Osteocyte (in vitro differentiated cells): ENCODE measurements around the gene TUBA1A. TPM values are rescaled to one million over a fixed set of nuclear protein-coding genes. Genes with fewer than 3 reads are reported as not detected.

ENCODE experiments used
- DNase-seq: peaks from one replicate; pipeline ENCODE4 v3.0.0; 2021; ENCODE audit warnings: mixed read lengths; ENCODE audit not compliant: unreplicated experiment; ENCODE audit errors: extremely low spot score
- H3K27ac Mint-ChIP-seq: one replicate; pipeline ENCODE4 v1.8.0; 2021; ENCODE audit warnings: mild to moderate bottlenecking, mixed read lengths; ENCODE audit not compliant: unreplicated experiment
- H3K27me3 Mint-ChIP-seq: one replicate; pipeline ENCODE4 v1.8.0; 2021; ENCODE audit warnings: mixed read lengths; ENCODE audit not compliant: unreplicated experiment
- H3K36me3 Mint-ChIP-seq: one replicate; pipeline ENCODE4 v1.8.0; 2021; ENCODE audit warnings: mixed read lengths; ENCODE audit not compliant: unreplicated experiment
- H3K4me1 Mint-ChIP-seq: one replicate; pipeline ENCODE4 v1.8.0; 2021; ENCODE audit warnings: mixed read lengths; ENCODE audit not compliant: unreplicated experiment
- H3K4me3 Mint-ChIP-seq: one replicate; pipeline ENCODE4 v1.8.0; 2021; ENCODE audit warnings: mild to moderate bottlenecking, moderate library complexity, mixed read lengths; ENCODE audit not compliant: unreplicated experiment
- H3K9me3 Mint-ChIP-seq: one replicate; pipeline ENCODE4 v1.8.0; 2021; ENCODE audit warnings: mixed read lengths; ENCODE audit not compliant: unreplicated experiment
- CTCF ChIP-seq: fragments of 200-600 bp; sonication (generic); IDR thresholded peaks from 2 replicates; pipeline ENCODE4 v1.5.0; 2021; ENCODE audit warnings: antibody characterized with exemption, mild to moderate bottlenecking, moderate library complexity
- total RNA-seq: library from RNA; stranded (reverse); gene quantifications from 2 replicates; pipeline ENCODE4 v1.2.1, GENCODE V29; 2021

The TUBA1A gene
- total RNA-seq, 1 donor from 2014 or later: 471 TPM

GRCh38 chr12:49154221-49154620 lies 34.7 kb downstream of the TUBA1A start:
- no peak overlapping the region for H3K27ac Mint-ChIP-seq
- no peaks in the 10 kb centered on the region for H3K27me3 Mint-ChIP-seq
- no peak overlapping the region for H3K4me3 Mint-ChIP-seq
- H3K36me3 Mint-ChIP-seq: no peaks in the 10 kb centered on the region
- H3K4me1 Mint-ChIP-seq: no peaks in the 10 kb centered on the region
- no peaks in the 10 kb centered on the region for H3K9me3 Mint-ChIP-seq
- no peak for TF ChIP-seq CTCF
- DNase-seq: no peak

GRCh38 chr12:49147384-49147783 lies 41.5 kb downstream of the TUBA1A start:
- TF ChIP-seq CTCF: no peak
- DNase-seq: no peak
- H3K4me3 Mint-ChIP-seq: no peak overlapping the region
- H3K9me3 Mint-ChIP-seq: no peaks in the 10 kb centered on the region
- no peaks in the 10 kb centered on the region for H3K4me1 Mint-ChIP-seq
- H3K27ac Mint-ChIP-seq: no peak overlapping the region
- no peaks in the 10 kb centered on the region for H3K36me3 Mint-ChIP-seq
- no peaks in the 10 kb centered on the region for H3K27me3 Mint-ChIP-seq

- no peaks in the 10 kb centered on the region for H3K9me3 Mint-ChIP-seq
- TF ChIP-seq CTCF: no peak
- H3K4me1 Mint-ChIP-seq: no peaks in the 10 kb centered on the region
- H3K27ac Mint-ChIP-seq: no peak overlapping the region
- H3K36me3 Mint-ChIP-seq: no peaks in the 10 kb centered on the region
- DNase-seq: no peak
- no peak overlapping the region for H3K4me3 Mint-ChIP-seq
- H3K27me3 Mint-ChIP-seq: no peaks in the 10 kb centered on the region
Observed at GRCh38 chr12:49146406-49146805, 42.5 kb downstream of the TUBA1A start.

GRCh38 chr12:49144384-49144783 lies 44.5 kb downstream of the TUBA1A start:
- Mint-ChIP-seq H3K27ac (no peak overlapping the region), H3K27me3 (no peaks in the 10 kb centered on the region), H3K36me3 (no peaks in the 10 kb centered on the region), H3K4me1 (no peaks in the 10 kb centered on the region), H3K9me3 (no peaks in the 10 kb centered on the region), H3K4me3 (no peak overlapping the region)
- TF ChIP-seq CTCF: no peak
- no peak for DNase-seq

GRCh38 chr12:49138999-49139398 lies 49.9 kb downstream of the TUBA1A start:
- DNase-seq: no peak
- Mint-ChIP-seq H3K9me3 (no peaks in the 10 kb centered on the region), H3K4me3 (no peak overlapping the region), H3K36me3 (peaks cover 2% of the 10 kb centered on the region), H3K27ac (no peak overlapping the region), H3K4me1 (no peaks in the 10 kb centered on the region), H3K27me3 (no peaks in the 10 kb centered on the region)
- TF ChIP-seq CTCF: no peak
